SU-DHL-6 (cell line): ENCODE measurements around the gene HES4.

Experiments used
- H2AFZ ChIP-seq: fragments of 200-600 bp; sonication (generic); 2 replicates; pipeline ENCODE4 v1.6.1; 2014; ENCODE audit warnings: low read depth, mild to moderate bottlenecking, moderate library complexity, mixed read lengths, antibody characterized with exemption, low read length; ENCODE audit not compliant: severe bottlenecking
- H3F3A ChIP-seq: fragments of 200-600 bp; shearing (Covaris generic); 2 replicates; pipeline ENCODE4 v1.6.0; 2016; ENCODE audit warnings: antibody characterized with exemption, mild to moderate bottlenecking; ENCODE audit not compliant: insufficient read depth
- H3K27ac ChIP-seq: fragments of 200-600 bp; sonication (generic); 2 replicates; pipeline ENCODE4 v1.5.1; 2016; ENCODE audit warnings: low read depth, mild to moderate bottlenecking, low read length, moderate library complexity, mixed read lengths
- H3K27me3 ChIP-seq: fragments of 200-600 bp; sonication (generic), shearing (Covaris generic); 2 replicates; pipeline ENCODE4 v1.6.0; 2014; ENCODE audit warnings: mild to moderate bottlenecking, low read length
- H3K36me3 ChIP-seq: fragments of 200-600 bp; sonication (generic); 2 replicates; pipeline ENCODE4 v1.6.1; 2014; ENCODE audit warnings: mild to moderate bottlenecking, low read length, mixed read lengths
- H3K4me2 ChIP-seq: fragments of 300-600, 200-600 bp; shearing (Covaris generic), sonication (generic); 2 replicates; pipeline ENCODE4 v1.6.0; 2014; ENCODE audit warnings: low read length, low read depth, mild to moderate bottlenecking; ENCODE audit not compliant: poor library complexity, severe bottlenecking
- H3K4me3 ChIP-seq: fragments of 200-600 bp; sonication (generic); 2 replicates; pipeline ENCODE4 v1.5.1; 2014; ENCODE audit warnings: antibody characterized with exemption, low read length, mild to moderate bottlenecking, mixed read lengths; ENCODE audit not compliant: insufficient read depth, poor library complexity, severe bottlenecking
- H3K79me2 ChIP-seq: fragments of 200-600 bp; sonication (generic); 2 replicates; pipeline ENCODE4 v1.6.1; 2014; ENCODE audit warnings: mild to moderate bottlenecking, low read length, moderate library complexity; ENCODE audit not compliant: insufficient read depth
- H3K9ac ChIP-seq: fragments of 200-600 bp; sonication (generic); 2 replicates; pipeline ENCODE4 v1.7.0; 2014; ENCODE audit warnings: mild to moderate bottlenecking, low read length
- H3K9me2 ChIP-seq: fragments of 200-600 bp; sonication (generic); replicated peaks from 2 replicates; pipeline ENCODE4 v1.6.1; 2014; ENCODE audit warnings: low read length; ENCODE audit not compliant: insufficient read depth
- H3K9me3 ChIP-seq: fragments of 200-600 bp; sonication (generic); 2 replicates; pipeline ENCODE4 v1.6.1; 2014; ENCODE audit warnings: low read length, mixed read lengths; ENCODE audit not compliant: insufficient read depth
- H4K20me1 ChIP-seq: fragments of 200-600 bp; sonication (generic); 2 replicates; pipeline ENCODE4 v1.6.1; 2014; ENCODE audit warnings: low read depth, mild to moderate bottlenecking, antibody characterized with exemption, low read length, moderate library complexity, mixed read lengths
- EZH2phosphoT487 ChIP-seq: fragments of 200-600 bp; sonication (generic), shearing (Covaris generic); conservative IDR thresholded peaks from 2 replicates; pipeline ENCODE4 v1.6.1; 2018; ENCODE audit warnings: mild to moderate bottlenecking, antibody characterized with exemption, low read length, moderate library complexity, mixed read lengths
- TF ChIP-seq, protein P1 (sequence below): fragments of 200-600 bp; sonication (generic); IDR thresholded peaks from one replicate; pipeline ENCODE4 v1.5.1; 2017; ENCODE audit warnings: antibody characterized with exemption, mild to moderate bottlenecking, low read length, moderate library complexity; ENCODE audit not compliant: insufficient read depth, poor library complexity, severe bottlenecking

The HES4 gene

DNA sequence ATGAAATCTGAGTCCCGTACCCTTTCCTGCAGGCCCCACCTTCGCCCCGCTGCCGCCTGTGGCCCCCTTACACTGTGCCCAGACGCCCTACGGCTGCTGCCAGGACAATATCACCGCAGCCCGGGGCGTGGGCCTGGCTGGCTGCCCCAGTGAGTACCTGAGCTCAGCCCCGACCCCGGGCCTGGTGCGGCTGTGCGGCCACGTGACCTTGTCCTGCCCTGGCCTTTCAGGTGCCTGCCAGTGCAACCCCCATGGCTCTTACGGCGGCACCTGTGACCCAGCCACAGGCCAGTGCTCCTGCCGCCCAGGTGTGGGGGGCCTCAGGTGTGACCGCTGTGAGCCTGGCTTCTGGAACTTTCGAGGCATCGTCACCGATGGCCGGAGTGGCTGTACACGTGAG, 45.2 kb upstream of the HES4 start:
- TF ChIP-seq, protein P1, sequence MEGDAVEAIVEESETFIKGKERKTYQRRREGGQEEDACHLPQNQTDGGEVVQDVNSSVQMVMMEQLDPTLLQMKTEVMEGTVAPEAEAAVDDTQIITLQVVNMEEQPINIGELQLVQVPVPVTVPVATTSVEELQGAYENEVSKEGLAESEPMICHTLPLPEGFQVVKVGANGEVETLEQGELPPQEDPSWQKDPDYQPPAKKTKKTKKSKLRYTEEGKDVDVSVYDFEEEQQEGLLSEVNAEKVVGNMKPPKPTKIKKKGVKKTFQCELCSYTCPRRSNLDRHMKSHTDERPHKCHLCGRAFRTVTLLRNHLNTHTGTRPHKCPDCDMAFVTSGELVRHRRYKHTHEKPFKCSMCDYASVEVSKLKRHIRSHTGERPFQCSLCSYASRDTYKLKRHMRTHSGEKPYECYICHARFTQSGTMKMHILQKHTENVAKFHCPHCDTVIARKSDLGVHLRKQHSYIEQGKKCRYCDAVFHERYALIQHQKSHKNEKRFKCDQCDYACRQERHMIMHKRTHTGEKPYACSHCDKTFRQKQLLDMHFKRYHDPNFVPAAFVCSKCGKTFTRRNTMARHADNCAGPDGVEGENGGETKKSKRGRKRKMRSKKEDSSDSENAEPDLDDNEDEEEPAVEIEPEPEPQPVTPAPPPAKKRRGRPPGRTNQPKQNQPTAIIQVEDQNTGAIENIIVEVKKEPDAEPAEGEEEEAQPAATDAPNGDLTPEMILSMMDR = no peak
- no peak for TF ChIP-seq EZH2phosphoT487
- Histone ChIP-seq H3F3A (no peaks in the 10 kb centered on the region), H3K36me3 (no peaks in the 10 kb centered on the region)

DNA sequence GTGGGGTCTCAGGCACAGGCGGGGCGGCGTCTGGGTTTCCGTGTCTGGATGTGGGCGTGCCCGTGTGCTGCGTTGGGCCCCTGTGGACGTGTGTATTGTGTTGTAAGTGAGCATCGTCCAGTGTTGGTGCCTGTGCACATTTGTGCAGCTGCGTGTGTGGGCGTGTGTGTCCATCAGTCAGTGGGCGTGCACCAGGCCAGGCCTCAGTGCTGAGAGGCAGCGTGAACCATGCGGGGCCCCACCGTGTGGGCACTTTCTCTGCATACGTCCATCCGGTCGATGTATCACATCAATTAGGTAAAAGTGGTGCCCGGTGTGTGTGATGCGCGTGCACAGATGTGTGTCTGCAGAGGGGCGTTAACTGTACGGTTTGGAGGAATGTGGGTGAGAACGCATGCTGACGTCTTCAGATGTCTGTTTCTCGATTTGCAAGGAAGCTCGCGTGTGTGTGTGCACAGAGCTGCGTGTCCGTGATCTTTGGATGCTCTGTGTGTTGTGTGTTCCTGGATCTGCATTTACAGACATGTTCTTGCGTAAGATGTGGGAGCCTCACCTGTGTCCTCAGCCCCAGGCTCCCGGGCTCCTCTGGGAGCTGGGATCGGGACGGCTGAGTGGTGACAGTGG, 44.7 kb upstream of the HES4 start:
- H2AFZ ChIP-seq = no peak overlapping the region
- H3K4me3 ChIP-seq = no peak overlapping the region
- TF ChIP-seq EZH2phosphoT487 = no peak
- TF ChIP-seq, protein P1 = no peak
- H3K4me2 ChIP-seq = no peak overlapping the region
- H3K9me3 ChIP-seq = no peaks in the 10 kb centered on the region
- no peaks in the 10 kb centered on the region for H3K27me3 ChIP-seq
- H3K9me2 ChIP-seq = no peaks in the 10 kb centered on the region
- H4K20me1 ChIP-seq = no peaks in the 10 kb centered on the region
- H3K36me3 ChIP-seq = no peaks in the 10 kb centered on the region
- H3K9ac ChIP-seq = no peak overlapping the region
- H3F3A ChIP-seq = no peaks in the 10 kb centered on the region
- H3K79me2 ChIP-seq = no peaks in the 10 kb centered on the region
- no peak overlapping the region for H3K27ac ChIP-seq

More for the DNA sequence above, 45.2 kb upstream of the HES4 start:
- H3K27ac ChIP-seq = no peak overlapping the region
- H3K9me2 ChIP-seq = no peaks in the 10 kb centered on the region
- no peak overlapping the region for H3K4me2 ChIP-seq
- H2AFZ ChIP-seq = no peak overlapping the region
- no peaks in the 10 kb centered on the region for H3K27me3 ChIP-seq
- H4K20me1 ChIP-seq = no peaks in the 10 kb centered on the region
- no peak overlapping the region for H3K9ac ChIP-seq
- H3K9me3 ChIP-seq = no peaks in the 10 kb centered on the region
- no peak overlapping the region for H3K4me3 ChIP-seq
- no peaks in the 10 kb centered on the region for H3K79me2 ChIP-seq

- Histone ChIP-seq H3F3A (no peaks in the 10 kb centered on the region), H3K79me2 (no peaks in the 10 kb centered on the region), H3K9ac (no peak overlapping the region), H4K20me1 (no peaks in the 10 kb centered on the region), H3K36me3 (no peaks in the 10 kb centered on the region), H3K9me2 (no peaks in the 10 kb centered on the region), H3K4me2 (no peak overlapping the region), H3K4me3 (no peak overlapping the region), H3K27me3 (no peaks in the 10 kb centered on the region), H3K9me3 (no peaks in the 10 kb centered on the region), H3K27ac (no peak overlapping the region), H2AFZ (no peak overlapping the region)
- TF ChIP-seq EZH2phosphoT487 = no peak
- TF ChIP-seq, protein P1 = no peak
These were observed 44.0 kb upstream of the HES4 start for GRCh38 chr1:1043921-1044320.
